ENCODE measurements around the gene CSNK1G3. TPM values are rescaled to one million over a fixed set of nuclear protein-coding genes. Genes with fewer than 3 reads are reported as not detected.
A peak's percentile ranks its signal among the peaks of the same experiment; 100 is the strongest.

Gene CSNK1G3
- total RNA-seq, 1 experiment from 2014 or later, result 55.7 TPM

DNA sequence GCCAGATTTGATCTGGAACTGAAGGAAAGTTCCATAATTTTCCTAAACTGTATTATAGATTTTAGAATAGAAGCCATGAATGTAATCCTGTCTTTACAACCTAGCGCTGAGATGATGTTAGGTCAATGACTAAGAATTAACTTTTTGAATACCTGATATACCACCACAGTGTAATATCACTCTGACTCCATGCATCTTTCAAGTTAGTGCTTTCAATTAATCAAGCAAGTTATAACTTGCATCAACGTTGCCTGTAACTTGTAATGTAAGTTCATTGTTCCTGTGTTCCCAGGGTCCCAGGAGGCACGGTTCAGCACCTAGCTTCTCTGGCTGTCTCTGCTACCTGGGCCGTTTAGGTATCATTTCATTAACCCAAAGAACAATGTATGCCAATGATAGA is 139.3 kb downstream of the CSNK1G3 start:
- Histone ChIP-seq H3K9me3 (no peaks in the 10 kb centered on the region), H3K36me3 (no peaks in the 10 kb centered on the region)
- no peak for DNase-seq

DNA sequence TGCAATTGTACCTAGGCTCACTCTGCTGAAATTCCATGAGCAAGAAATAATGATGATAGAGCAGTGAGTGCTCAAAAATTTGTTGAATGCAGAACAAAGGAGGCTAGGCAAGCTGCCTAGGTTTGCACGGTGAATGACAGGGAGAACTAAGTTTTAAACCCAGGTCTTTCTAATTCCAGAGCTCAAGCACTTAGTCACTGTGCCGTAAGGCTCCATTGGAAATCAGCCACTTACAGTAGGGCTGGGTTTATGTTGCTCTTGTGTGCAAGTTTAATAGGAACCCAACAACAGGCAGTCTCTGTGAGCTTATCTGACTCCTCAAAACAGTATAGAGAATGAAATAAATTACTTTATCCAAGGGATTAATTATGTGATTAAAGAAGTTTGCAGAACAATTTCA is 147.0 kb downstream of the CSNK1G3 start:
- DNase-seq, result peak; percentile 31
- H3K27me3 ChIP-seq, result no peaks in the 10 kb centered on the region
- no peaks in the 10 kb centered on the region for H3K9me3 ChIP-seq
- H3K4me3 ChIP-seq, result no peak overlapping the region
- no peaks in the 10 kb centered on the region for H3K36me3 ChIP-seq

More for the DNA sequence above, 139.3 kb downstream of the CSNK1G3 start:
- H3K4me3 ChIP-seq, result no peak overlapping the region
- no peaks in the 10 kb centered on the region for H3K27me3 ChIP-seq

DNA sequence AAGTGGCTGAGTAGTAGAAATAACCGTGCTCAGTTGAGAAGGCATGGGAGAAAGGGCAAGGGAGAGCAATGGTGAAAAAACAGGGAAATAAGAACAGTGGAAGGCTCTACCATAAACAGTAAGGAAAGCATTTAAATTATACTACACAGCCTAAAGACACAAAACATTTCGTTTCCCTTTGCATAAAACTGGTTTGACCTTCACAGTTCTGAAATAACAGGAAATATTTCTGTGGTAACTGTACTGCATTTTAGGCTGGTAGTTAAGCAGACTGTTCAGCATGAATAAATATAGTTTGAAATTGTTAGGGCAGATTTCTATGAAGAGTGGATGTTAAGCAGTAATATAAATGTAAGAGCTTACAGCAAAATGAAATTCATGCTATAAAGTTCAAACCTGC is 147.5 kb downstream of the CSNK1G3 start:
- Histone ChIP-seq H3K27me3 (no peaks in the 10 kb centered on the region), H3K36me3 (no peaks in the 10 kb centered on the region), H3K9me3 (no peaks in the 10 kb centered on the region), H3K4me3 (no peak overlapping the region)
- no peak for DNase-seq

DNA sequence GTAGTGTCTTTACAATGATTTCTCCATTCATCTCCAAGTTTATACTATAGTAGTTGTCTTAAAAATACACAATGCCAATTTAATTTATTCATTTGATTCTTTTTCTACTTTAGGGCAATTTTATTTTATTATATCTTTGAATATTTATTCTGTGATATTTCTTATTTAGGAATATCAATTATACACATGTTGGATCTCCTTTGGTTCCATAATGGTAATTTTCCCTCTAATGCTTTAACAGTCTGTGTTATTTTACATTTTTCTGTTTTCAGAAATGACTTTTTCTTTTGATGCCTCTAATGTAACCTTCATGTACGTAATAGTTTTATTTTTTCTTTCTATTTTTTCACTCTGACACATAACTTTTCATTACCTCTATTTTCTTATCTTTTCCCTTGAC is 153.0 kb downstream of the CSNK1G3 start:
- Histone ChIP-seq H3K4me3 (no peak overlapping the region), H3K36me3 (no peaks in the 10 kb centered on the region), H3K9me3 (peaks cover 11% of the 10 kb centered on the region), H3K27me3 (no peaks in the 10 kb centered on the region)
- DNase-seq, result no peak

DNA sequence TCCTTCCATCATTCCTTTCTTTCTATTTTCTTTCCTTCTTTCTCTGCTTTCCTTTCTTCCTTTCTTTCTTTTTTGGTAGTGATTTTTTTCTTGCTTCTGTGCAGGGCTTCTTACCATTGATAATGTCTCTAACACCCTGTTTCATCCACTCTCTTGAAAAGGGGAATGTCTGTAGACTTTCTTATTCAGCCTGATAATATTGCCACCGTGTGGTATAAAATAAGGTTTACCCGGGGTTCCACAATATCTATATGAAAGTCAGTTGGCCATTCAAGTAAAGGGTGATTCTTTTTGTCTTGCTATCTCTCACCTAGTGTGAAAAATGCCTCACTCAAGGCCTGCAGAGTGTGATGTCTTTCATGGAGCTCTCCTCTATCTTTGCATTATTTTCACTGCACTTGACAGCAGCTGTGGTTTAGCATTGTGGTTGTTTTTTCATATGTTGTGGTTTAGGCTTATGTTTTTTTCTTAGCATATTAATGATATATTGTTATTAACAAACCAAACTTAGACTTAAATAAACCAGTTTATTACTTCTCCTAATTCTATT is 153.9 kb downstream of the CSNK1G3 start:
- H3K9me3 ChIP-seq, result peaks cover 11% of the 10 kb centered on the region
- no peaks in the 10 kb centered on the region for H3K36me3 ChIP-seq
- H3K4me3 ChIP-seq, result no peak overlapping the region
- no peaks in the 10 kb centered on the region for H3K27me3 ChIP-seq
- DNase-seq, result no peak

Other genes starting within 250 kb of the CSNK1G3 start
- gene CEP120, start 88.8 kb upstream of the CSNK1G3 start, total RNA-seq (2014; rRNA removed; shearing (Covaris generic); ENCODE audit: low replicate concordance), result 13.3 and 20.1 TPM in 2 replicates

All from MG63 (cell line).